GM18517 (cell line): Measurements from ENCODE around the gene NELL1.
"Not testable (repeated sequence)": the region's sequence is repeated elsewhere in the genome, so short reads cannot be mapped to it uniquely, and the experiment has no call there.

Source experiments
- ATAC-seq: cut with Tn5 transposase; IDR thresholded peaks from one replicate; pipeline ENCODE4 v1.9.1; 2021; ENCODE audit warnings: mild to moderate bottlenecking, moderate library complexity; ENCODE audit not compliant: unreplicated experiment

NELL1 gene

GRCh38 chr11:20762116-20762844, 92.9 kb downstream of the NELL1 start:
- ATAC-seq = no peak

- no peak for ATAC-seq
Measured at GRCh38 chr11:20762980-20763379, 93.6 kb downstream of the NELL1 start.

GRCh38 chr11:20770414-20770946, 101.1 kb downstream of the NELL1 start:
- no peak for ATAC-seq

GRCh38 chr11:20771026-20771425, 101.6 kb downstream of the NELL1 start:
- ATAC-seq = no peak

GRCh38 chr11:20771681-20772080, 102.3 kb downstream of the NELL1 start:
- ATAC-seq = no peak

GRCh38 chr11:20775331-20775730, 105.9 kb downstream of the NELL1 start:
- no peak for ATAC-seq

GRCh38 chr11:20782775-20783174, 113.4 kb downstream of the NELL1 start:
- no peak for ATAC-seq

- ATAC-seq = no peak
Measured at GRCh38 chr11:20783220-20783619, 113.8 kb downstream of the NELL1 start.

- no peak for ATAC-seq
Measured at GRCh38 chr11:20790622-20791021, 121.2 kb downstream of the NELL1 start.

- no peak for ATAC-seq
Measured at GRCh38 chr11:20795005-20795404, 125.6 kb downstream of the NELL1 start.

- ATAC-seq = no peak
Measured at GRCh38 chr11:20808328-20808727, 138.9 kb downstream of the NELL1 start.

- no peak for ATAC-seq
Measured at GRCh38 chr11:20821046-20821445, 151.7 kb downstream of the NELL1 start.

- no peak for ATAC-seq
Measured at GRCh38 chr11:20821470-20821869, 152.1 kb downstream of the NELL1 start.

- no peak for ATAC-seq
Measured at GRCh38 chr11:20824773-20825172, 155.4 kb downstream of the NELL1 start.

GRCh38 chr11:20835561-20835960, 166.2 kb downstream of the NELL1 start:
- no peak for ATAC-seq

GRCh38 chr11:20839231-20839630, 169.8 kb downstream of the NELL1 start:
- no peak for ATAC-seq

- no peak for ATAC-seq
Measured at GRCh38 chr11:20840341-20840740, 171.0 kb downstream of the NELL1 start.

- no peak for ATAC-seq
Measured at GRCh38 chr11:20844216-20844615, 174.8 kb downstream of the NELL1 start.

GRCh38 chr11:20844630-20845029, 175.2 kb downstream of the NELL1 start:
- ATAC-seq = no peak

- ATAC-seq = no peak
Measured at GRCh38 chr11:20854215-20854955, 185.0 kb downstream of the NELL1 start.

GRCh38 chr11:20861322-20861721, 191.9 kb downstream of the NELL1 start:
- no peak for ATAC-seq

- ATAC-seq = not testable (repeated sequence)
Measured at GRCh38 chr11:20862263-20862662, 192.9 kb downstream of the NELL1 start.
